Endodermal cell (in vitro differentiated cells): ENCODE data around the gene DTNB. TPM values are rescaled to one million over a fixed set of nuclear protein-coding genes. Genes with fewer than 3 reads are reported as not detected.
A peak's percentile ranks its signal among the peaks of the same experiment; 100 is the strongest.
"Not testable (repeated sequence)": the region's sequence is repeated elsewhere in the genome, so short reads cannot be mapped to it uniquely, and the experiment has no call there.

Experiments used
- DNase-seq: peaks from one replicate; pipeline ENCODE4 v3.0.0-alpha.2; 2017
- H3K27ac ChIP-seq: 2 replicates; pipeline ENCODE4 v1.5.1; 2013; ENCODE audit warnings: mild to moderate bottlenecking, low read depth, low read length, moderate library complexity
- H3K27me3 ChIP-seq: 2 replicates; pipeline ENCODE4 v1.6.1; 2013; ENCODE audit warnings: mild to moderate bottlenecking, low read length, moderate library complexity; ENCODE audit not compliant: insufficient read depth, control insufficient read depth, poor library complexity, severe bottlenecking
- H3K36me3 ChIP-seq: 2 replicates; pipeline ENCODE4 v1.7.0; 2013; ENCODE audit warnings: mild to moderate bottlenecking, low read length, moderate library complexity; ENCODE audit not compliant: control insufficient read depth, insufficient read depth
- H3K4me1 ChIP-seq: one replicate; pipeline ENCODE4 v1.7.0; 2013; ENCODE audit warnings: low read length; ENCODE audit not compliant: control insufficient read depth, insufficient read depth
- H3K4me3 ChIP-seq: 2 replicates; pipeline ENCODE4 v1.5.1; 2013; ENCODE audit warnings: mild to moderate bottlenecking, low read length, moderate library complexity
- H3K9ac ChIP-seq: 2 replicates; pipeline ENCODE4 v1.6.1; 2013; ENCODE audit warnings: mild to moderate bottlenecking, low read length, moderate library complexity; ENCODE audit not compliant: poor library complexity, severe bottlenecking; ENCODE audit errors: extremely low read depth
- H3K9me3 ChIP-seq: 2 replicates; pipeline ENCODE4 v1.6.1; 2013; ENCODE audit warnings: mild to moderate bottlenecking, low read length, moderate library complexity; ENCODE audit not compliant: control insufficient read depth
- H3K27ac Mint-ChIP-seq: 2 replicates; pipeline ENCODE4 v1.8.0; 2020; ENCODE audit warnings: mixed read lengths
- H3K27me3 Mint-ChIP-seq: 2 replicates; pipeline ENCODE4 v1.8.0; 2021; ENCODE audit warnings: mild to moderate bottlenecking, mixed read lengths; ENCODE audit not compliant: insufficient read depth
- H3K36me3 Mint-ChIP-seq: 2 replicates; pipeline ENCODE4 v1.8.0; 2020; ENCODE audit warnings: low read depth, mixed read lengths
- H3K4me1 Mint-ChIP-seq: 2 replicates; pipeline ENCODE4 v1.8.0; 2020; ENCODE audit warnings: mixed read lengths
- H3K4me3 Mint-ChIP-seq: 2 replicates; pipeline ENCODE4 v1.8.0; 2020; ENCODE audit warnings: mild to moderate bottlenecking, moderate library complexity, mixed read lengths
- H3K9me3 Mint-ChIP-seq: 2 replicates; pipeline ENCODE4 v1.8.0; 2020; ENCODE audit warnings: mild to moderate bottlenecking, mixed read lengths
- CTCF ChIP-seq: fragments of 200-600 bp; sonication (generic); conservative IDR thresholded peaks from 2 replicates; pipeline ENCODE4 v1.5.0; 2021; ENCODE audit warnings: antibody characterized with exemption, mild to moderate bottlenecking
- WGBS, 2 experiments: methylation state at CpG; one replicate each; pipeline versions ENCODE4 v1.1.5 to v1.1.7; 2013; ENCODE audit warnings: missing lambda C conversion rate in 2 of 2, mixed read lengths in 1 of 2; ENCODE audit not compliant: insufficient coverage in 1 of 2, insufficient read length in 1 of 2; 5-methylcytosine and 5-hydroxymethylcytosine counted together
- total RNA-seq, 2 donors: library from RNA; stranded (reverse); fragmentation: NEBNext Ultra II Directional in 1 of 2; extraction: Animal tissue kit (Norgen Biotek cat#: 25700) in 1 of 2; gene quantifications; 2 replicates in 1 of 2; 3 replicates in 1 of 2; pipeline ENCODE4 v1.2.1, GENCODE V29; 2021

The DTNB gene
- total RNA-seq, 2 donors from 2014 or later, result 38.8 to 48.7 TPM

- Mint-ChIP-seq H3K4me3 (no peak overlapping the region), H3K27ac (no peak overlapping the region), H3K4me1 (no peaks in the 10 kb centered on the region), H3K36me3 (no peaks in the 10 kb centered on the region), H3K27me3 (no peaks in the 10 kb centered on the region), H3K9me3 (no peaks in the 10 kb centered on the region)
- no peaks in the 10 kb centered on the region for H3K36me3 ChIP-seq
- H3K9me3 ChIP-seq, result no peaks in the 10 kb centered on the region
- H3K4me1 ChIP-seq, result no peaks in the 10 kb centered on the region
- peak; percentile 50 for TF ChIP-seq CTCF
- DNase-seq, result no peak
- WGBS, 2 experiments, result 80 to 92% methylated on average over 1 to 2 of the region's 2 CpGs
- H3K27ac ChIP-seq, result no peak overlapping the region
- no peaks in the 10 kb centered on the region for H3K27me3 ChIP-seq
- H3K4me3 ChIP-seq, result no peak overlapping the region
- no peak overlapping the region for H3K9ac ChIP-seq
Observed at GRCh38 chr2:25551316-25551715, 122.1 kb downstream of the DTNB start.

DNA sequence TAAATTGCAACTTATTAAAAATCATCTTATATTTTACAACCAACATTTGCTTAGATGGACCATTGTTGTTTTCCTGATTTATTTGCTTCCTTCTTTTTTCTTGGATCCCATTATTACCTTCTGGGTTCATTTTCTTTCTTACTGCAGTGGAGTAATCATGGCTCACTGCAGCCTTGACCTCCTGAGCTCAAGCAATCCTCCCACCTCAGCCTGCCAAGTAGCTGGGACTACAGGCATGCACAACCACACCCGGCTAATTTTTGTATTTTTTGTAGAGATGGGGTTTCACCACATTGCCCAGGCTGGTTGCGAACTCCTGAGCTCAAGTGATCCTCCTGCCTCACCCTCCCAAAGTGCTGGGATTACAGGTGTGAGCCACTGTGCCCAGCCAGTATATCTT is 123.8 kb downstream of the DTNB start:
- H3K4me3 ChIP-seq, H3K36me3 Mint-ChIP-seq, H3K27ac Mint-ChIP-seq, H3K27ac ChIP-seq, H3K4me1 ChIP-seq, H3K9ac ChIP-seq, H3K27me3 ChIP-seq, H3K4me1 Mint-ChIP-seq, H3K36me3 ChIP-seq, H3K9me3 Mint-ChIP-seq, H3K27me3 Mint-ChIP-seq, H3K4me3 Mint-ChIP-seq, DNase-seq, H3K9me3 ChIP-seq: not testable (repeated sequence)
- WGBS, 2 experiments, result 97% methylated on average over 2 of the region's 2 CpGs; no CpG with 5 or more reads in 1 of the 2 experiments

DNA sequence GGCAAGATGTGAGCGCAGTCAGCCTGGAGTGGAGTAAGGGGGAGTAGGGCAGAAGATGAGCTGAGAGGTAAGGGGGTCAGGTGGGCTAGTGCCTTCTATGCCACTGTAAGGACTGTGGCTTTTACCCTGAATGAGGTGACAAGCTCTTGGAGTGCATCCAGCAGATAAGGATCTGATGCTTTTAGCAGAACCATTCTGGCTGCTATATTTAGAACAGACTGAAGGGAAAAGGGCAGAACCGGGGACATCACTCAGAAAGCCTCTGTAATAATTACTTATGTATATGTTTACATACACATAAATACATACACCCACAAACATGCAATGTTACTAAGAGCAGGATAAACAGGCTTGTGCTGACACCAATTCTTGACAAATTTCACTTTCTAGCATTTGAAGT is 124.8 kb downstream of the DTNB start:
- WGBS, 2 experiments, result 97 to 100% methylated on average over 1 of the region's 2 CpGs
- Mint-ChIP-seq H3K27me3 (no peaks in the 10 kb centered on the region), H3K27ac (no peak overlapping the region), H3K4me3 (no peak overlapping the region), H3K9me3 (no peaks in the 10 kb centered on the region), H3K36me3 (peaks cover 3% of the 10 kb centered on the region), H3K4me1 (no peaks in the 10 kb centered on the region)
- Histone ChIP-seq H3K9me3 (no peaks in the 10 kb centered on the region), H3K4me3 (no peak overlapping the region), H3K27ac (no peak overlapping the region), H3K36me3 (no peaks in the 10 kb centered on the region), H3K27me3 (no peaks in the 10 kb centered on the region), H3K4me1 (no peaks in the 10 kb centered on the region), H3K9ac (no peak overlapping the region)
- no peak for DNase-seq
- TF ChIP-seq CTCF, result no peak

DNA sequence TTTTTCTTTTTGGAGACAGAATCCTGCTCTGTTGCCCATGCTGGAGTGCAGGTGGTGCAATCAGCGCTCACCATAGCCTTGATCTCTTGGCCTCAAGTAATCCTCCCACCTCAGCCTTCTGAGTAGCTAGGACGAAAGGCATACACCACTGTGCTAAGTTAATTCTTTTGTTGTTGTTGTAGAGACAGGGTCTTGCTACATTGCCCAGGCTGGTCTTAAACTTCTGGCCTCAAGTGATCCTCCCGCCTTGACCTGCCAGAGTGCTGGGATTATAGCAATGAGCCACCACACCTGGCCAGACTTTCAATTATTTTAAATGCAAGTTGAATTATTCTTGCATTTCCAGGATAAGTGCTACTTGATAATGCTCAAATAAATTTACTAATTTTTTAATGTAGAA is 126.5 kb downstream of the DTNB start:
- H3K27ac Mint-ChIP-seq, result no peak overlapping the region
- Histone ChIP-seq H3K4me1 (no peaks in the 10 kb centered on the region), H3K27me3 (no peaks in the 10 kb centered on the region), H3K9me3 (no peaks in the 10 kb centered on the region), H3K4me3 (no peak overlapping the region), H3K36me3 (no peaks in the 10 kb centered on the region), H3K9ac (no peak overlapping the region), H3K27ac (no peak overlapping the region)
- no peak overlapping the region for H3K4me3 Mint-ChIP-seq
- no peaks in the 10 kb centered on the region for H3K27me3 Mint-ChIP-seq
- H3K36me3 Mint-ChIP-seq, result peaks cover 3% of the 10 kb centered on the region
- no peak for DNase-seq
- TF ChIP-seq CTCF, result no peak
- H3K9me3 Mint-ChIP-seq, result no peaks in the 10 kb centered on the region
- no peaks in the 10 kb centered on the region for H3K4me1 Mint-ChIP-seq
- WGBS, 2 experiments, result 93 to 100% methylated on average over 2 to 3 of the region's 3 CpGs
